Ovary (tissue), 1 donor: ENCODE data around the gene SEMA4B.

Source experiments
- EP300 ChIP-seq: sonication (generic); formaldehyde crosslinking; IDR thresholded peaks from one replicate; pipeline ENCODE4 v1.6.1; 2017; ENCODE audit warnings: antibody characterized with exemption
- POLR2A ChIP-seq: fragments of 450-650 bp; IDR thresholded peaks from one replicate; pipeline ENCODE4 v1.6.1; 2017; ENCODE audit warnings: antibody characterized with exemption, mild to moderate bottlenecking, moderate library complexity

DNA sequence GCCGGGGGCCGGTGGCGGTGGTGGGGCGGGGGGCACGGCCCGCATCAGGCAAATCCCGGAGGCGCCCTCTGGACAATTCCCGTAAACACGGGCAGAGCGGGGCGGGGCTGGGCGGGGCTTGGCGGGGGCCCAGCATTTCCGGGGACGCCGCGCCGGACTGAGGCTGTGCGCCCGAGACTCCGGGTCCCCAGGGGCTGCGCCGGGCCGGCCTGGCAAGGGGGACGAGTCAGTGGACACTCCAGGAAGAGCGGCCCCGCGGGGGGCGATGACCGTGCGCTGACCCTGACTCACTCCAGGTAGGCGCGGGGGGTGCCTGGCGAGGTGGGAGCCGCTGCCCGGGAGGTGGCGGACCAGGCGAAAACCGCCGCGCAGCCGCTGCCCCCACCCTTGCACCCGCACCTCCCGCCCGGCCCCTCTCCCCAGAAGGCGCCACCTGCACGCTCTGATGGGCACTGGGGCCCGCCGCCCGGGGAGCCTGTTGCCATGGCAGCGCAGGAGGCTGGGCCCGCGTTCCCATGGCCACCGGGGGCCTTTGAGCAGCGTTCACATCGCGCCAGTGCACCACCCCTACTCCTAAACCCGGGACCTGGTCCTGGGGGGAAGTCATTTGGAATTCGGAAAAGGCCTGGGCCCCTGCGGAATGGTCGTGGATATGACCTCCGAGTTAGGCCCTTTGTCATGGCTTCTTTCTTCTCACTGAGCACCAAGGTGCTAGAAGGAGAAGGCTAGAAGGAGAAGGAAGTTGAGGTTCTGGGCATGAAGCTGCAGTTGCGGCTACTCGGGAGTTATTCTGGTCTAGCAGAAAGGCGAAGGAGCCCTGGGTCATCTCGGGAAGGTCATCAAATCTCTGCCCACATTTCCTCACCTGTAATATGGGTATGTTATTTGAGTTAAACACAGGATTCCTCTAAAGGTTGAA, 16.1 kb upstream of the SEMA4B start:
- TF ChIP-seq EP300 (peak; percentile 17), POLR2A (peak; percentile 38)
